HepG2 (cell line): ENCODE data around the gene XPR1. TPM values are rescaled to one million over a fixed set of nuclear protein-coding genes. Genes with fewer than 3 reads are reported as not detected.

Source experiments
- ATAC-seq: fragments of 200-7000 bp; cut with Tn5 transposase; 3 replicates; pipeline ENCODE4 v1.9.1; 2020; ENCODE audit warnings: mild to moderate bottlenecking, moderate library complexity
- BruUV-seq: library from RNA; stranded (reverse); fragments of 400-500 nt; replicated peaks from 2 replicates; lab custom pipeline; 2021; lab: Mats Ljungman, UMichigan
- CTCF ChIA-PET: fragments of 300-600 bp; formaldehyde crosslinking; extraction: SDS; loops from one replicate; lab custom pipeline; 2021; ENCODE audit warnings: low total read pairs, inconsistent platforms, low intra/inter-chr PET ratio; lab: Yijun Ruan, JAX
- POLR2A ChIA-PET: fragments of 350-600 bp; sonication (Branson Sonifier 250); formaldehyde crosslinking; loops from one replicate; lab custom pipeline; 2020; ENCODE audit warnings: antibody characterized with exemption, inconsistent platforms; lab: Yijun Ruan, JAX
- DNase-seq: peaks from one replicate; pipeline ENCODE4 v3.0.0-alpha.2; 2015; ENCODE audit warnings: low spot score
- FAIRE-seq: peaks from 3 replicates; lab custom pipeline; 2011; peaks lifted over from hg19 to GRCh38; lab: Jason Lieb, UNC
- H2AFZ ChIP-seq: one replicate; pipeline ENCODE4 v1.6.1; 2011; ENCODE audit warnings: low read length, inconsistent platforms
- H3K27ac ChIP-seq: fragments of 300-600 bp; 3 replicates; pipeline ENCODE4 v1.8.0; 2011; ENCODE audit warnings: mixed run types, mild to moderate bottlenecking, mixed read lengths, low read length, inconsistent platforms; ENCODE audit not compliant: insufficient read depth; ENCODE audit errors: extremely low read length
- H3K27me3 ChIP-seq, 2 experiments: fragments of 200-600 bp in 1 of 2; 2 replicates in 1 of 2; 3 replicates in 1 of 2; pipeline versions ENCODE4 v1.6.0 to v1.8.0; 2011; ENCODE audit warnings: low read length in 2 of 2, mild to moderate bottlenecking in 2 of 2, moderate library complexity in 2 of 2, inconsistent platforms in 1 of 2; ENCODE audit not compliant: insufficient read depth in 2 of 2, control insufficient read depth in 1 of 2
- H3K36me3 ChIP-seq, 2 experiments: fragments of 200-600 bp in 1 of 2; replicated peaks in 1 of 2; 2 replicates in 1 of 2; 3 replicates in 1 of 2; pipeline versions ENCODE4 v1.5.1 to v1.8.0; 2011; ENCODE audit warnings: low read length in 2 of 2, inconsistent platforms in 1 of 2; ENCODE audit not compliant: insufficient read depth in 2 of 2, control insufficient read depth in 1 of 2
- H3K4me1 ChIP-seq: 2 replicates; pipeline ENCODE4 v1.5.1; 2012; ENCODE audit warnings: low read length, inconsistent platforms; ENCODE audit not compliant: insufficient read depth
- H3K4me2 ChIP-seq: 2 replicates; pipeline ENCODE4 v1.6.0; 2011; ENCODE audit warnings: low read depth, low read length, inconsistent platforms
- H3K4me3 ChIP-seq, 3 experiments: fragments of 200-600 bp in 1 of 3; sonication (generic), shearing (Covaris generic) in 1 of 3; replicated peaks in 1 of 3; 2 replicates each; pipeline ENCODE4 v1.5.1; 2011 to 2016; ENCODE audit warnings: low read length in 3 of 3, inconsistent platforms in 2 of 3, low read depth in 2 of 3, mild to moderate bottlenecking in 2 of 3, control low read depth in 1 of 3, mixed read lengths in 1 of 3; ENCODE audit not compliant: insufficient read depth in 1 of 3
- H3K79me2 ChIP-seq: one replicate; pipeline ENCODE4 v1.6.1; 2011; ENCODE audit warnings: low read length, inconsistent platforms; ENCODE audit not compliant: insufficient read depth
- H3K9ac ChIP-seq: 2 replicates; pipeline ENCODE4 v1.6.0; 2011; ENCODE audit warnings: mild to moderate bottlenecking, low read depth, low read length, inconsistent platforms; ENCODE audit not compliant: insufficient read depth
- H3K9me3 ChIP-seq: 2 replicates; pipeline ENCODE4 v1.5.1; 2012; ENCODE audit warnings: mild to moderate bottlenecking, low read length
- H4K20me1 ChIP-seq: 2 replicates; pipeline ENCODE4 v1.6.0; 2011; ENCODE audit warnings: inconsistent platforms, mild to moderate bottlenecking, low read length, moderate library complexity; ENCODE audit not compliant: insufficient read depth
- ATF7-NPFF ChIP-seq: sonication (generic); formaldehyde crosslinking; IDR thresholded peaks from 2 replicates; pipeline ENCODE4 v1.8.1; 2023; ENCODE audit warnings: mild to moderate bottlenecking, low read depth, missing genetic modification reagents, moderate library complexity
- CC2D1A ChIP-seq: sonication (generic); formaldehyde crosslinking; IDR thresholded peaks from 2 replicates; pipeline ENCODE4 v1.8.1; 2023; ENCODE audit warnings: mild to moderate bottlenecking, missing genetic modification reagents
- KLF12 ChIP-seq: sonication (generic); formaldehyde crosslinking; IDR thresholded peaks from 2 replicates; pipeline ENCODE4 v1.4.0; 2020; ENCODE audit warnings: missing genetic modification reagents, borderline replicate concordance
- MEF2D ChIP-seq: sonication (generic); formaldehyde crosslinking; IDR thresholded peaks from 2 replicates; pipeline ENCODE4 v1.5.1; 2020; ENCODE audit warnings: mild to moderate bottlenecking, missing genetic modification reagents
- NFKB2 ChIP-seq: sonication (generic); formaldehyde crosslinking; IDR thresholded peaks from 2 replicates; pipeline ENCODE4 v1.4.0; 2020; ENCODE audit warnings: missing genetic modification reagents, borderline replicate concordance
- NR1H2 ChIP-seq: sonication (generic); formaldehyde crosslinking; IDR thresholded peaks from 2 replicates; pipeline ENCODE4 v1.8.1; 2022; ENCODE audit warnings: low read depth, missing genetic modification reagents, borderline replicate concordance
- PRPF4 ChIP-seq: fragments of 200-400 bp; formaldehyde crosslinking; IDR thresholded peaks from 2 replicates; pipeline ENCODE4 v1.6.1; 2016; ENCODE audit warnings: low read length, low read depth; ENCODE audit not compliant: poor library complexity, severe bottlenecking
- RBFOX2 ChIP-seq: fragments of 200-400 bp; formaldehyde crosslinking; IDR thresholded peaks from 2 replicates; pipeline ENCODE4 v1.6.1; 2017; ENCODE audit warnings: low read depth, mild to moderate bottlenecking, low read length
- SYNCRIP ChIP-seq: fragments of 200-400 bp; formaldehyde crosslinking; IDR thresholded peaks from 2 replicates; pipeline ENCODE4 v1.6.1; 2018; ENCODE audit warnings: mild to moderate bottlenecking, low read depth, low read length; ENCODE audit not compliant: insufficient read depth
- ZBTB38 ChIP-seq: sonication (generic); formaldehyde crosslinking; IDR thresholded peaks from 2 replicates; pipeline ENCODE4 v1.5.1; 2020; ENCODE audit warnings: mild to moderate bottlenecking, missing genetic modification reagents
- ZNF24 ChIP-seq: fragments of 450-650 bp; IDR thresholded peaks from 2 replicates; pipeline ENCODE4 v1.6.1; 2017; ENCODE audit warnings: antibody characterized with exemption, mild to moderate bottlenecking
- ZNF251 ChIP-seq: sonication (generic); formaldehyde crosslinking; IDR thresholded peaks from 2 replicates; pipeline ENCODE4 v1.9.0; 2021; ENCODE audit warnings: mild to moderate bottlenecking, missing genetic modification reagents
- ZNF674 ChIP-seq: sonication (generic); formaldehyde crosslinking; IDR thresholded peaks from 2 replicates; pipeline ENCODE4 v1.5.0; 2020; ENCODE audit warnings: low read depth, mild to moderate bottlenecking, missing genetic modification reagents
- WGBS: methylation state at CpG from one replicate; pipeline ENCODE4 v1.1.6; 2017; ENCODE audit warnings: low lambda C conversion rate; 5-methylcytosine and 5-hydroxymethylcytosine counted together
- in situ Hi-C: cut with HindIII; loops from 2 replicates; pipeline ENCODE4 v1.10.0; 2017; ENCODE audit warnings: low pct_unique_long_range_greater_than_20kb; ENCODE audit not compliant: extremely low pct_ligation_motif_present
- intact Hi-C: fragments of 100-400 bp; cut with micrococcal nuclease; formaldehyde crosslinking; loops from one replicate; pipeline ENCODE4 v1.10.0; 2022; ENCODE audit not compliant: unreplicated experiment
- polyA plus RNA-seq, 8 experiments: library from polyadenylated mRNA; depleted of rRNA in 3 of 8; stranded (reverse) in 7 of 8; unstranded in 1 of 8; fragments of >200 nt; fragmentation: Illumina TruSeq in 4 of 8; extraction: Trizol in 4 of 8; gene quantifications; 2 replicates each; pipeline versions ENCODE4 v1.2.1 to v1.2.3, GENCODE V29; 2011 to 2016; ENCODE audit warnings: low read depth in 4 of 8, missing spikeins in 1 of 8, mixed read lengths in 1 of 8; ENCODE audit not compliant: insufficient read depth in 1 of 8
- total RNA-seq, 5 experiments: library from RNA; depleted of rRNA; stranded (reverse); fragments of >200 nt; fragmentation: Illumina TruSeq; extraction: Trizol; gene quantifications; 2 replicates each; pipeline ENCODE4 v1.2.3, GENCODE V29; 2016; ENCODE audit warnings: low read depth in 1 of 5
- TF ChIP-seq, protein P1 (sequence below): sonication (generic); formaldehyde crosslinking; IDR thresholded peaks from 2 replicates; pipeline ENCODE4 v1.4.0; 2020; ENCODE audit warnings: missing genetic modification reagents, borderline replicate concordance
- TF ChIP-seq, protein P2 (sequence below): sonication (generic); formaldehyde crosslinking; IDR thresholded peaks from 2 replicates; pipeline ENCODE4 v1.4.0; 2020; ENCODE audit warnings: mild to moderate bottlenecking, low read depth, missing genetic modification reagents

The XPR1 gene
- total and polyA plus RNA-seq, 2 of the 13 experiments (the other 11 are each of a cell fraction or from before 2014, with no cell fraction given) = 22.3 to 23.6 TPM

DNA sequence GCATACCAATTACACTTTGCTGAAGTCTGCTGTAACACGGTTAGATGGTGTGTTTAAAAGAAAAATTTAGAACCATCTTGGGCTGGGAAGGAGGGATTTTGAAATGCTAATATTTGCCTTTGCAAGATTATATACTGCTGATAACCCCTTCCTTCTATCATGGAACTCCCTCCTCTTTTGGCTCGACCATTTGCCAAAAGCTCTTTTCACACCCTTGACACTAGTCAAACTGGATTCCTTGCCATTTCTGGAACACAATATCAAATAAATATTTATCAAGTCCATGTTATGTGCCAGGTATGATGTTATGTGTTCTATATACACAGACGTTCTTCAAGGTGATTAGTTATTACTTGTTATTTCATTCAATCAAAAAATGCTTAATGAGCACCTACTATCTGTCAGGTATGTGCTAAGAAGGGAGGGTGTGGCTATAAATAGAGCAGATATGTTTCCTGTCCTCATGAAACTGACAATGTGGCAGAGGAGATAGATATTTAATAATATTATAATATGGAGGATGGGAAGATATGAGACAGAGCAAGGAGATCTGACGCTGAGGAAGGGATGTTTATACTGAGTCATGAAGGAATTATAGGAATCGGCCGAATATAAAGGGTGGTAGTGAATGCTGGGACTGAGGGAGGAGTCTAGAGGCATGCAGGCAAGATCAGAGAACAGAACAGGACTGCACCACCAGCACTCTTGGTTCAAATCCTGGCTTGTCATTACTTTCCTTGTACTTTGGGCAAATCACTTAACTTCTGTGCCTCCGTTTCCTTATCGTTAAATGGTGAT lies 16.1 kb upstream of the XPR1 start (continued):
- TF ChIP-seq, protein P1, sequence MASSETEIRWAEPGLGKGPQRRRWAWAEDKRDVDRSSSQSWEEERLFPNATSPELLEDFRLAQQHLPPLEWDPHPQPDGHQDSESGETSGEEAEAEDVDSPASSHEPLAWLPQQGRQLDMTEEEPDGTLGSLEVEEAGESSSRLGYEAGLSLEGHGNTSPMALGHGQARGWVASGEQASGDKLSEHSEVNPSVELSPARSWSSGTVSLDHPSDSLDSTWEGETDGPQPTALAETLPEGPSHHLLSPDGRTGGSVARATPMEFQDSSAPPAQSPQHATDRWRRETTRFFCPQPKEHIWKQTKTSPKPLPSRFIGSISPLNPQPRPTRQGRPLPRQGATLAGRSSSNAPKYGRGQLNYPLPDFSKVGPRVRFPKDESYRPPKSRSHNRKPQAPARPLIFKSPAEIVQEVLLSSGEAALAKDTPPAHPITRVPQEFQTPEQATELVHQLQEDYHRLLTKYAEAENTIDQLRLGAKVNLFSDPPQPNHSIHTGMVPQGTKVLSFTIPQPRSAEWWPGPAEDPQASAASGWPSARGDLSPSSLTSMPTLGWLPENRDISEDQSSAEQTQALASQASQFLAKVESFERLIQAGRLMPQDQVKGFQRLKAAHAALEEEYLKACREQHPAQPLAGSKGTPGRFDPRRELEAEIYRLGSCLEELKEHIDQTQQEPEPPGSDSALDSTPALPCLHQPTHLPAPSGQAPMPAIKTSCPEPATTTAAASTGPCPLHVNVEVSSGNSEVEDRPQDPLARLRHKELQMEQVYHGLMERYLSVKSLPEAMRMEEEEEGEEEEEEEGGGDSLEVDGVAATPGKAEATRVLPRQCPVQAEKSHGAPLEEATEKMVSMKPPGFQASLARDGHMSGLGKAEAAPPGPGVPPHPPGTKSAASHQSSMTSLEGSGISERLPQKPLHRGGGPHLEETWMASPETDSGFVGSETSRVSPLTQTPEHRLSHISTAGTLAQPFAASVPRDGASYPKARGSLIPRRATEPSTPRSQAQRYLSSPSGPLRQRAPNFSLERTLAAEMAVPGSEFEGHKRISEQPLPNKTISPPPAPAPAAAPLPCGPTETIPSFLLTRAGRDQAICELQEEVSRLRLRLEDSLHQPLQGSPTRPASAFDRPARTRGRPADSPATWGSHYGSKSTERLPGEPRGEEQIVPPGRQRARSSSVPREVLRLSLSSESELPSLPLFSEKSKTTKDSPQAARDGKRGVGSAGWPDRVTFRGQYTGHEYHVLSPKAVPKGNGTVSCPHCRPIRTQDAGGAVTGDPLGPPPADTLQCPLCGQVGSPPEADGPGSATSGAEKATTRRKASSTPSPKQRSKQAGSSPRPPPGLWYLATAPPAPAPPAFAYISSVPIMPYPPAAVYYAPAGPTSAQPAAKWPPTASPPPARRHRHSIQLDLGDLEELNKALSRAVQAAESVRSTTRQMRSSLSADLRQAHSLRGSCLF = no peak
- TF ChIP-seq ZBTB38 = no peak
- no peak for TF ChIP-seq SYNCRIP
- no peak for TF ChIP-seq KLF12 (CRISPR knock-in tag)
- TF ChIP-seq PRPF4 = no peak
- TF ChIP-seq NFKB2 (CRISPR knock-in tag) = no peak
- no peak for TF ChIP-seq ZNF251 (CRISPR knock-in tag)

DNA sequence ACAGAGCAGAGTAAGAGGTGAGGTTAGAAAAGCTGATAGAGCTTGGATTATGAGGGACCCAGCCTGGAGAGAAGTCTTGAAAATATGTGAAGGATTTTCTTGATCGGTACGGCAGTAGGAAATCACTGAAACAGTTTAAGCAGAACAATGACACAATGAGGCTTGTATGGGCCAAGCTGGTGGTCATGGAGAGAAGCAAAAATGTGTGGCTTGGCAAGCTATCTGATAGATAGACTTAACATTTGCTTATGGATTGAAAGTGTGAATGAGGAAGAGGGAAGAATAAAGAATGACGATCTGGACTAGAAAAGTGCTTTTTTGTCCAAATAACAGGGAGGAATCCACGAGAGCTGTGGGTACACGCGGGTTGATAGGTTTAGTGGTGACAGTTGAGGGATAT lies 15.4 kb upstream of the XPR1 start:
- Histone ChIP-seq H3K4me2 (no peak overlapping the region), H3K27me3 (peaks cover 0 to 4% of the 10 kb centered on the region in 2 experiments; a peak in 2 of 5 replicates), H3K9me3 (no peaks in the 10 kb centered on the region), H2AFZ (no peak overlapping the region), H3K36me3 (no peaks in the 10 kb centered on the region), H3K9ac (no peak overlapping the region), H4K20me1 (no peaks in the 10 kb centered on the region), H3K79me2 (no peaks in the 10 kb centered on the region), H3K4me1 (no peaks in the 10 kb centered on the region), H3K4me3 (no peak overlapping the region), H3K27ac (no peak overlapping the region)
- no peak for DNase-seq
- no peak for TF ChIP-seq MEF2D
- no peak for TF ChIP-seq ZNF24
- TF ChIP-seq, protein P2, sequence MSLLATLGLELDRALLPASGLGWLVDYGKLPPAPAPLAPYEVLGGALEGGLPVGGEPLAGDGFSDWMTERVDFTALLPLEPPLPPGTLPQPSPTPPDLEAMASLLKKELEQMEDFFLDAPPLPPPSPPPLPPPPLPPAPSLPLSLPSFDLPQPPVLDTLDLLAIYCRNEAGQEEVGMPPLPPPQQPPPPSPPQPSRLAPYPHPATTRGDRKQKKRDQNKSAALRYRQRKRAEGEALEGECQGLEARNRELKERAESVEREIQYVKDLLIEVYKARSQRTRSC (CRISPR knock-in tag) = no peak
- TF ChIP-seq CC2D1A (CRISPR knock-in tag) = no peak
- TF ChIP-seq ZNF674 = no peak
- no peak for TF ChIP-seq RBFOX2
- TF ChIP-seq ATF7-NPFF = no peak
- no peak for TF ChIP-seq NR1H2
- no TSS peak for BruUV-seq
- ChIA-PET CTCF (no interaction called here), POLR2A (no interaction called here)
- intact Hi-C loops (no loop called here), in situ Hi-C loops (no loop called here)
- no peak for ATAC-seq
- WGBS = 65% methylated on average over 6 of the region's 6 CpGs
- no peak for FAIRE-seq
